LNCAP (cell line): ENCODE measurements around the gene ESR2.

Experiments used
- CTCF ChIP-seq: fragments of 450-650 bp; IDR thresholded peaks from 2 replicates; pipeline ENCODE4 v1.5.1; 2017; ENCODE audit warnings: mild to moderate bottlenecking

ESR2 gene

GRCh38 chr14:64227856-64228255 lies 66.3 kb downstream of the ESR2 start:
- no peak for TF ChIP-seq CTCF

- no peak for TF ChIP-seq CTCF
Measured at GRCh38 chr14:64225151-64225757, 68.9 kb downstream of the ESR2 start.

- TF ChIP-seq CTCF = no peak; the same call in 1 of the 2 replicates
Measured at GRCh38 chr14:64221391-64222003, 72.7 kb downstream of the ESR2 start.

GRCh38 chr14:64220466-64220865 lies 73.7 kb downstream of the ESR2 start:
- TF ChIP-seq CTCF = no peak

- no peak for TF ChIP-seq CTCF
Measured at GRCh38 chr14:64220056-64220455, 74.1 kb downstream of the ESR2 start.

- TF ChIP-seq CTCF = no peak
Measured at GRCh38 chr14:64218344-64219240, 75.6 kb downstream of the ESR2 start.

GRCh38 chr14:64217834-64218233 lies 76.3 kb downstream of the ESR2 start:
- no peak for TF ChIP-seq CTCF
